D721Med (cell line): ENCODE data around the gene LIPA.
"Not testable (repeated sequence)": the region's sequence is repeated elsewhere in the genome, so short reads cannot be mapped to it uniquely, and the experiment has no call there.

Experiments
- DNase-seq: peaks from one replicate; pipeline ENCODE4 v3.0.0; 2011; ENCODE audit warnings: low spot score; ENCODE audit not compliant: insufficient read length
- FAIRE-seq: peaks from 2 replicates; lab custom pipeline; 2011; peaks lifted over from hg19 to GRCh38; lab: Jason Lieb, UNC
- CTCF ChIP-seq: IDR thresholded peaks from 2 replicates; pipeline ENCODE4 v1.5.1; 2012; ENCODE audit warnings: mild to moderate bottlenecking, control low read depth; ENCODE audit not compliant: insufficient read depth; ENCODE audit errors: missing control alignments

Gene LIPA

GRCh38 chr10:89258881-89259280 lies 7.3 kb upstream of the LIPA start:
- no peak for FAIRE-seq
- no peak for TF ChIP-seq CTCF
- no peak for DNase-seq

- DNase-seq (no peak), FAIRE-seq (no peak)
- TF ChIP-seq CTCF = no peak
Observed at GRCh38 chr10:89257581-89257980, 6.0 kb upstream of the LIPA start.

DNA sequence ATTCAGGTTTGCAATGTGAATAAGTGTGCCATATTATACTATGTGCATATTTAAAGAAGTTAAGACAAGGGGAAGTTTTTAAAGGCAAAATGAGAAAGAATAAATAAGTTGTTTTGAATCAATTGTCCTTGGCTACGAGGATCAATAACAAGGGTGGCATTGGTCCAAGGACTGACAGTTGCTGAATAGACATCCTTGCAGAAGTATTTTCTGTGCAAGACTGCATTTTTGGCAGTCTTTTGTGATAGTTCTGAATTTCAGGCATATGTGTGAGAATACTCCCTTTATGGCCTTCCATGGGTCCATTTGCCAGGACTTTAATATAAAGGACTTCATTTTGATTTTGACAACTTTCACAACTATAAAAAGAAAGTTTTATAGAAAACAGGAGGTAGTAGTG lies 5.4 kb upstream of the LIPA start:
- no peak for TF ChIP-seq CTCF
- DNase-seq (no peak), FAIRE-seq (no peak)

- no peak for DNase-seq
- no peak for TF ChIP-seq CTCF
- no peak for FAIRE-seq
Observed at GRCh38 chr10:89256340-89256739, 4.8 kb upstream of the LIPA start.

GRCh38 chr10:89255793-89256192 lies 4.2 kb upstream of the LIPA start:
- no peak for TF ChIP-seq CTCF
- DNase-seq = no peak
- FAIRE-seq = no peak

- FAIRE-seq = not testable (repeated sequence)
Observed at GRCh38 chr10:89255091-89255579, 3.6 kb upstream of the LIPA start.

DNA sequence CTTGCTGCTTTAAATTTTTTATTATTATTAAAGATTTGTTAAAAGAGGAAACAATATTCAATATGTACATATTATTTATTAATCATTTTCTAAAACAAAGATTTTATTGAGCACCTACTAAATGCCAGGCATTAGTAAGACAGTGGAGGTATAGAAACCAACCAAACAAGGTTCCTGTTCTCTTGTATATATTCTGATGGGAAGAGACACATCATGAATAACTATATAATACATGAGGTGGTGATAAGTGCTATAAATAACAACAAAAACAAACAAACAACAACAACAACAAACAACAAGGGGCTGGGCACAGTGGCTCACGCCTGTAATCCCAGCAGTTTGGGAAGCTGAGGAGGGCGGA lies 630 bp upstream of the LIPA start:
- DNase-seq (no peak), FAIRE-seq (no peak)
- no peak for TF ChIP-seq CTCF

More at GRCh38 chr10:89255091-89255579, 3.6 kb upstream of the LIPA start:
- DNase-seq = not testable (repeated sequence)

- FAIRE-seq (no peak), DNase-seq (no peak)
- no peak for TF ChIP-seq CTCF
Observed at GRCh38 chr10:89250865-89251408, 638 bp downstream of the LIPA start.
